Loucy (cell line): ENCODE measurements around the gene CDC42BPB.

Experiments used
- H2AFZ ChIP-seq: fragments of 200-600 bp; sonication (generic); 2 replicates; pipeline ENCODE4 v1.6.0; 2016; ENCODE audit warnings: antibody characterized with exemption, mild to moderate bottlenecking, low read length, moderate library complexity
- H3F3A ChIP-seq: fragments of 200-600 bp; 2 replicates; pipeline ENCODE4 v1.6.0; 2016; ENCODE audit warnings: antibody characterized with exemption, low read depth, mild to moderate bottlenecking
- H3K27me3 ChIP-seq: fragments of 200-600 bp; sonication (generic); 2 replicates; pipeline ENCODE4 v1.6.1; 2014; ENCODE audit warnings: low read length, mild to moderate bottlenecking; ENCODE audit not compliant: insufficient read depth, poor library complexity, severe bottlenecking
- H3K36me3 ChIP-seq: fragments of 200-600 bp; sonication (generic); 2 replicates; pipeline ENCODE4 v1.6.1; 2016; ENCODE audit warnings: low read length; ENCODE audit not compliant: insufficient read depth
- H3K4me1 ChIP-seq: fragments of 200-600 bp; sonication (generic); 2 replicates; pipeline ENCODE4 v1.5.1; 2014; ENCODE audit warnings: low read length, mild to moderate bottlenecking; ENCODE audit not compliant: insufficient read depth, poor library complexity, severe bottlenecking
- H3K4me2 ChIP-seq: fragments of 200-600 bp; sonication (generic); 2 replicates; pipeline ENCODE4 v1.6.0; 2014; ENCODE audit warnings: antibody characterized with exemption, low read length, low read depth, mild to moderate bottlenecking; ENCODE audit not compliant: poor library complexity, severe bottlenecking
- H3K4me3 ChIP-seq: fragments of 200-600 bp; sonication (generic); 2 replicates; pipeline ENCODE4 v1.5.1; 2014; ENCODE audit warnings: low read length, mild to moderate bottlenecking, mixed read lengths; ENCODE audit not compliant: poor library complexity, severe bottlenecking
- H3K79me2 ChIP-seq: fragments of 200-600 bp; sonication (generic); 2 replicates; pipeline ENCODE4 v1.6.1; 2014; ENCODE audit warnings: low read length; ENCODE audit not compliant: insufficient read depth
- H3K9ac ChIP-seq: fragments of 200-600 bp; sonication (generic); 2 replicates; pipeline ENCODE4 v1.6.0; 2014; ENCODE audit warnings: mild to moderate bottlenecking, low read depth, low read length, moderate library complexity; ENCODE audit not compliant: poor library complexity, severe bottlenecking
- H3K9me2 ChIP-seq: fragments of 200-600 bp; sonication (generic); replicated peaks from 2 replicates; pipeline ENCODE4 v1.6.1; 2016; ENCODE audit warnings: low read depth, low read length, mixed read lengths
- H3K9me3 ChIP-seq: fragments of 200-600 bp; sonication (generic); 2 replicates; pipeline ENCODE4 v1.6.1; 2014; ENCODE audit warnings: mild to moderate bottlenecking, antibody characterized with exemption, low read length, low read depth; ENCODE audit not compliant: insufficient read depth
- H4K20me1 ChIP-seq: fragments of 200-600 bp; sonication (generic); 2 replicates; pipeline ENCODE4 v1.6.0; 2014; ENCODE audit warnings: antibody characterized with exemption, low read length, mild to moderate bottlenecking; ENCODE audit not compliant: insufficient read depth, poor library complexity, severe bottlenecking
- CTCF ChIP-seq: fragments of 200-600 bp; sonication (generic); conservative IDR thresholded peaks from 2 replicates; pipeline ENCODE4 v1.5.1; 2014; ENCODE audit warnings: mild to moderate bottlenecking, antibody characterized with exemption, low read length
- EZH2phosphoT487 ChIP-seq: fragments of 200-600 bp; IDR thresholded peaks from 2 replicates; pipeline ENCODE4 v1.6.1; 2018; ENCODE audit warnings: antibody characterized with exemption, mild to moderate bottlenecking, moderate library complexity, borderline replicate concordance

Gene CDC42BPB

GRCh38 chr14:102911991-102912761 lies 145.2 kb downstream of the CDC42BPB start:
- H3K4me1 ChIP-seq: peaks cover 12% of the 10 kb centered on the region
- no peak overlapping the region for H3K9ac ChIP-seq
- TF ChIP-seq CTCF (no peak), EZH2phosphoT487 (no peak)
- H3K4me2 ChIP-seq: no peak overlapping the region
- H3K79me2 ChIP-seq: no peaks in the 10 kb centered on the region
- no peaks in the 10 kb centered on the region for H3K36me3 ChIP-seq
- no peaks in the 10 kb centered on the region for H3K9me2 ChIP-seq
- no peaks in the 10 kb centered on the region for H4K20me1 ChIP-seq
- H3F3A ChIP-seq: no peaks in the 10 kb centered on the region
- no peaks in the 10 kb centered on the region for H3K9me3 ChIP-seq
- no peaks in the 10 kb centered on the region for H3K27me3 ChIP-seq
- H2AFZ ChIP-seq: no peak overlapping the region
- H3K4me3 ChIP-seq: no peak overlapping the region

GRCh38 chr14:102911541-102911951 lies 145.8 kb downstream of the CDC42BPB start:
- Histone ChIP-seq H4K20me1 (no peaks in the 10 kb centered on the region), H3K4me1 (peaks cover 9% of the 10 kb centered on the region), H3K9me2 (no peaks in the 10 kb centered on the region)

GRCh38 chr14:102910442-102910841 lies 146.9 kb downstream of the CDC42BPB start:
- Histone ChIP-seq H3K27me3 (no peaks in the 10 kb centered on the region), H3K79me2 (no peaks in the 10 kb centered on the region), H3K9me2 (no peaks in the 10 kb centered on the region), H3K36me3 (peaks cover 7% of the 10 kb centered on the region; the same call in 1 of the 2 replicates), H3K4me3 (no peak overlapping the region), H2AFZ (no peak overlapping the region), H3K4me1 (peaks cover 9% of the 10 kb centered on the region), H3K9ac (no peak overlapping the region), H3K4me2 (no peak overlapping the region), H3K9me3 (no peaks in the 10 kb centered on the region), H3F3A (no peaks in the 10 kb centered on the region), H4K20me1 (no peaks in the 10 kb centered on the region)
- TF ChIP-seq CTCF (no peak), EZH2phosphoT487 (no peak)

More at GRCh38 chr14:102911541-102911951, 145.8 kb downstream of the CDC42BPB start:
- Histone ChIP-seq H2AFZ (no peak overlapping the region), H3K79me2 (no peaks in the 10 kb centered on the region), H3K27me3 (no peaks in the 10 kb centered on the region), H3K36me3 (no peaks in the 10 kb centered on the region), H3K9ac (no peak overlapping the region), H3F3A (no peaks in the 10 kb centered on the region), H3K4me3 (no peak overlapping the region), H3K9me3 (no peaks in the 10 kb centered on the region), H3K4me2 (no peak overlapping the region)
- TF ChIP-seq EZH2phosphoT487 (no peak), CTCF (no peak)
